Endodermal cell (in vitro differentiated cells): ENCODE data around the gene ROR1. TPM values are rescaled to one million over a fixed set of nuclear protein-coding genes. Genes with fewer than 3 reads are reported as not detected.

ENCODE experiments used
- DNase-seq: peaks from one replicate; pipeline ENCODE4 v3.0.0-alpha.2; 2017
- H3K27ac ChIP-seq: 2 replicates; pipeline ENCODE4 v1.5.1; 2013; ENCODE audit warnings: mild to moderate bottlenecking, low read depth, low read length, moderate library complexity
- H3K27me3 ChIP-seq: 2 replicates; pipeline ENCODE4 v1.6.1; 2013; ENCODE audit warnings: mild to moderate bottlenecking, low read length, moderate library complexity; ENCODE audit not compliant: insufficient read depth, control insufficient read depth, poor library complexity, severe bottlenecking
- H3K36me3 ChIP-seq: 2 replicates; pipeline ENCODE4 v1.7.0; 2013; ENCODE audit warnings: mild to moderate bottlenecking, low read length, moderate library complexity; ENCODE audit not compliant: control insufficient read depth, insufficient read depth
- H3K4me1 ChIP-seq: one replicate; pipeline ENCODE4 v1.7.0; 2013; ENCODE audit warnings: low read length; ENCODE audit not compliant: control insufficient read depth, insufficient read depth
- H3K4me3 ChIP-seq: 2 replicates; pipeline ENCODE4 v1.5.1; 2013; ENCODE audit warnings: mild to moderate bottlenecking, low read length, moderate library complexity
- H3K9ac ChIP-seq: 2 replicates; pipeline ENCODE4 v1.6.1; 2013; ENCODE audit warnings: mild to moderate bottlenecking, low read length, moderate library complexity; ENCODE audit not compliant: poor library complexity, severe bottlenecking; ENCODE audit errors: extremely low read depth
- H3K9me3 ChIP-seq: 2 replicates; pipeline ENCODE4 v1.6.1; 2013; ENCODE audit warnings: mild to moderate bottlenecking, low read length, moderate library complexity; ENCODE audit not compliant: control insufficient read depth
- H3K27ac Mint-ChIP-seq: 2 replicates; pipeline ENCODE4 v1.8.0; 2020; ENCODE audit warnings: mixed read lengths
- H3K27me3 Mint-ChIP-seq: 2 replicates; pipeline ENCODE4 v1.8.0; 2021; ENCODE audit warnings: mild to moderate bottlenecking, mixed read lengths; ENCODE audit not compliant: insufficient read depth
- H3K36me3 Mint-ChIP-seq: 2 replicates; pipeline ENCODE4 v1.8.0; 2020; ENCODE audit warnings: low read depth, mixed read lengths
- H3K4me1 Mint-ChIP-seq: 2 replicates; pipeline ENCODE4 v1.8.0; 2020; ENCODE audit warnings: mixed read lengths
- H3K4me3 Mint-ChIP-seq: 2 replicates; pipeline ENCODE4 v1.8.0; 2020; ENCODE audit warnings: mild to moderate bottlenecking, moderate library complexity, mixed read lengths
- H3K9me3 Mint-ChIP-seq: 2 replicates; pipeline ENCODE4 v1.8.0; 2020; ENCODE audit warnings: mild to moderate bottlenecking, mixed read lengths
- WGBS, 2 experiments: methylation state at CpG; one replicate each; pipeline versions ENCODE4 v1.1.5 to v1.1.7; 2013; ENCODE audit warnings: missing lambda C conversion rate in 2 of 2, mixed read lengths in 1 of 2; ENCODE audit not compliant: insufficient coverage in 1 of 2, insufficient read length in 1 of 2; 5-methylcytosine and 5-hydroxymethylcytosine counted together
- total RNA-seq, 2 donors: library from RNA; stranded (reverse); fragmentation: NEBNext Ultra II Directional in 1 of 2; extraction: Animal tissue kit (Norgen Biotek cat#: 25700) in 1 of 2; gene quantifications; 2 replicates in 1 of 2; 3 replicates in 1 of 2; pipeline ENCODE4 v1.2.1, GENCODE V29; 2021
- TF ChIP-seq, protein P1 (sequence below): fragments of 200-600 bp; sonication (generic); conservative IDR thresholded peaks from 2 replicates; pipeline ENCODE4 v1.5.0; 2021; ENCODE audit warnings: antibody characterized with exemption, mild to moderate bottlenecking

The ROR1 gene
- total RNA-seq, 2 donors from 2014 or later: 77.4 to 77.9 TPM

- Mint-ChIP-seq H3K27me3 (peaks cover 1% of the 10 kb centered on the region), H3K4me3 (no peak overlapping the region), H3K36me3 (no peaks in the 10 kb centered on the region), H3K27ac (no peak overlapping the region), H3K9me3 (no peaks in the 10 kb centered on the region), H3K4me1 (peaks cover 17% of the 10 kb centered on the region)
- no peak for DNase-seq
- TF ChIP-seq, protein P1, sequence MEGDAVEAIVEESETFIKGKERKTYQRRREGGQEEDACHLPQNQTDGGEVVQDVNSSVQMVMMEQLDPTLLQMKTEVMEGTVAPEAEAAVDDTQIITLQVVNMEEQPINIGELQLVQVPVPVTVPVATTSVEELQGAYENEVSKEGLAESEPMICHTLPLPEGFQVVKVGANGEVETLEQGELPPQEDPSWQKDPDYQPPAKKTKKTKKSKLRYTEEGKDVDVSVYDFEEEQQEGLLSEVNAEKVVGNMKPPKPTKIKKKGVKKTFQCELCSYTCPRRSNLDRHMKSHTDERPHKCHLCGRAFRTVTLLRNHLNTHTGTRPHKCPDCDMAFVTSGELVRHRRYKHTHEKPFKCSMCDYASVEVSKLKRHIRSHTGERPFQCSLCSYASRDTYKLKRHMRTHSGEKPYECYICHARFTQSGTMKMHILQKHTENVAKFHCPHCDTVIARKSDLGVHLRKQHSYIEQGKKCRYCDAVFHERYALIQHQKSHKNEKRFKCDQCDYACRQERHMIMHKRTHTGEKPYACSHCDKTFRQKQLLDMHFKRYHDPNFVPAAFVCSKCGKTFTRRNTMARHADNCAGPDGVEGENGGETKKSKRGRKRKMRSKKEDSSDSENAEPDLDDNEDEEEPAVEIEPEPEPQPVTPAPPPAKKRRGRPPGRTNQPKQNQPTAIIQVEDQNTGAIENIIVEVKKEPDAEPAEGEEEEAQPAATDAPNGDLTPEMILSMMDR: no peak
- H3K4me1 ChIP-seq: peaks cover 8% of the 10 kb centered on the region
- no peak overlapping the region for H3K9ac ChIP-seq
- no peaks in the 10 kb centered on the region for H3K36me3 ChIP-seq
- no peak overlapping the region for H3K27ac ChIP-seq
- H3K9me3 ChIP-seq: no peaks in the 10 kb centered on the region
- H3K4me3 ChIP-seq: no peak overlapping the region
- H3K27me3 ChIP-seq: no peaks in the 10 kb centered on the region
- WGBS, 2 experiments: 78 to 94% methylated on average over 2 to 4 of the region's 4 CpGs
Measured at GRCh38 chr1:63748046-63748580, 25.7 kb upstream of the ROR1 start.

GRCh38 chr1:63748641-63749040 is 25.2 kb upstream of the ROR1 start:
- 96 to 98% methylated on average over 5 of the region's 5 CpGs for WGBS, 2 experiments
- Mint-ChIP-seq H3K4me3 (no peak overlapping the region), H3K9me3 (no peaks in the 10 kb centered on the region), H3K4me1 (peaks cover 17% of the 10 kb centered on the region), H3K27me3 (no peaks in the 10 kb centered on the region), H3K36me3 (no peaks in the 10 kb centered on the region), H3K27ac (no peak overlapping the region)
- TF ChIP-seq, protein P1: no peak
- no peak overlapping the region for H3K4me3 ChIP-seq
- H3K9me3 ChIP-seq: no peaks in the 10 kb centered on the region
- no peaks in the 10 kb centered on the region for H3K36me3 ChIP-seq
- no peak for DNase-seq
- no peak overlapping the region for H3K9ac ChIP-seq
- H3K4me1 ChIP-seq: peaks cover 8% of the 10 kb centered on the region
- H3K27me3 ChIP-seq: no peaks in the 10 kb centered on the region
- H3K27ac ChIP-seq: no peak overlapping the region

DNA sequence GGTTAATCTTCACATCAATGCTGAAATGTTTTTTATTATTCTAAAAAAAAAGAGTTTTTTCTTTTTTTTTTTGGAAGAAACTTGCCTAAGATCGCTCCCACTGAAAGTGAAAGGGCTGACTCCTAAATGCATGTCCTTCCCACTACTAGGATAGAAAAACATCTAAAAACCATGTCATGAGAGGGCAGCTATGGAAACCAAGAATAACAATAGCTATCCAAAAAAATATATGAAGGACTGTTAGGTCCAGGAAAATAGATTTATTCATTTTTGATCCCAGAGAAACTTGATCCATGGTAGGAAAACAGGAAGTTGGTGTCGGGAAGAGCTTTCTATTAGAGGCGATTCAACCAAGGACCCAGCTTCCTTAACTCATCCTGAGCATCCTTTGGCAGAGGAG is 23.1 kb upstream of the ROR1 start:
- DNase-seq: no peak
- no peaks in the 10 kb centered on the region for H3K9me3 ChIP-seq
- Mint-ChIP-seq H3K36me3 (no peaks in the 10 kb centered on the region), H3K27ac (no peak overlapping the region), H3K4me1 (peaks cover 13% of the 10 kb centered on the region), H3K9me3 (no peaks in the 10 kb centered on the region), H3K27me3 (no peaks in the 10 kb centered on the region), H3K4me3 (no peak overlapping the region)
- no peaks in the 10 kb centered on the region for H3K27me3 ChIP-seq
- no peak overlapping the region for H3K27ac ChIP-seq
- TF ChIP-seq, protein P1: no peak
- H3K36me3 ChIP-seq: no peaks in the 10 kb centered on the region
- no peak overlapping the region for H3K4me3 ChIP-seq
- WGBS, 2 experiments: 95 to 98% methylated on average over 2 to 3 of the region's 3 CpGs
- H3K4me1 ChIP-seq: peaks cover 8% of the 10 kb centered on the region
- no peak overlapping the region for H3K9ac ChIP-seq
